Caco-2 (cell line): ENCODE results near the gene GALE. TPM values are rescaled to one million over a fixed set of nuclear protein-coding genes. Genes with fewer than 3 reads are reported as not detected.
A peak's percentile ranks its signal among the peaks of the same experiment; 100 is the strongest.

Experiments used
- BruUV-seq: library from RNA; stranded (reverse); fragments of 400-500 nt; replicated peaks from 2 replicates; lab custom pipeline; 2021; lab: Mats Ljungman, UMichigan
- CTCF ChIA-PET: fragments of 300-600 bp; sonication (Branson Sonifier 250); formaldehyde crosslinking; loops from one replicate; lab custom pipeline; 2022; ENCODE audit warnings: antibody characterized with exemption; lab: Charles Lee
- POLR2A ChIA-PET: fragments of 300-600 bp; sonication (Branson Sonifier 250); formaldehyde crosslinking; loops from one replicate; lab custom pipeline; 2022; ENCODE audit warnings: antibody characterized with exemption; lab: Charles Lee
- DNase-seq, 2 experiments: peaks; one replicate each; pipeline versions ENCODE4 v3.0.0 to v3.0.0-alpha.2; 2020 to 2022
- H3K27me3 ChIP-seq: replicated peaks from 2 replicates; pipeline ENCODE4 v1.6.0; 2011; ENCODE audit warnings: low read length; ENCODE audit not compliant: control insufficient read depth, insufficient read depth
- H3K36me3 ChIP-seq: 2 replicates; pipeline ENCODE4 v1.5.1; 2011; ENCODE audit warnings: low read length; ENCODE audit not compliant: control insufficient read depth, insufficient read depth
- H3K4me1 ChIP-seq: fragments of 250-450 bp; sonication (Bioruptor Pico); 2 replicates; pipeline ENCODE4 v1.5.1; 2020; ENCODE audit warnings: mild to moderate bottlenecking
- H3K4me3 ChIP-seq: 2 replicates; pipeline ENCODE4 v1.5.1; 2011; ENCODE audit warnings: low read depth, mild to moderate bottlenecking, control low read depth, low read length
- H3K9me3 ChIP-seq: fragments of 250-450 bp; sonication (Bioruptor Pico); 2 replicates; pipeline ENCODE4 v1.5.1; 2020; ENCODE audit warnings: mild to moderate bottlenecking, moderate library complexity
- H3K27ac Mint-ChIP-seq: one replicate; pipeline ENCODE4 v1.8.0; 2022; ENCODE audit warnings: mixed read lengths; ENCODE audit not compliant: unreplicated experiment
- H3K27me3 Mint-ChIP-seq: one replicate; pipeline ENCODE4 v1.8.0; 2022; ENCODE audit warnings: mixed read lengths; ENCODE audit not compliant: insufficient read depth, unreplicated experiment
- H3K36me3 Mint-ChIP-seq: one replicate; pipeline ENCODE4 v1.8.0; 2022; ENCODE audit warnings: mild to moderate bottlenecking, mixed read lengths; ENCODE audit not compliant: insufficient read depth, unreplicated experiment
- H3K4me1 Mint-ChIP-seq: one replicate; pipeline ENCODE4 v1.8.0; 2022; ENCODE audit warnings: low read depth, mixed read lengths; ENCODE audit not compliant: unreplicated experiment
- H3K4me3 Mint-ChIP-seq: one replicate; pipeline ENCODE4 v1.8.0; 2022; ENCODE audit warnings: mild to moderate bottlenecking, moderate library complexity, mixed read lengths; ENCODE audit not compliant: unreplicated experiment
- H3K9me3 Mint-ChIP-seq: one replicate; pipeline ENCODE4 v1.8.0; 2022; ENCODE audit warnings: mixed read lengths; ENCODE audit not compliant: unreplicated experiment
- CTCF ChIP-seq, 2 experiments: fragments of 200-600 bp in 1 of 2; IDR thresholded peaks; 1 replicate in 1 of 2; 2 replicates in 1 of 2; pipeline versions ENCODE4 v1.5.1 to v1.8.0; 2011 to 2022; ENCODE audit warnings: antibody characterized with exemption in 1 of 2, control low read depth in 1 of 2, inconsistent platforms in 1 of 2, low read depth in 1 of 2, low read length in 1 of 2, mild to moderate bottlenecking in 1 of 2, moderate library complexity in 1 of 2; ENCODE audit not compliant: insufficient read depth in 1 of 2, severe bottlenecking in 1 of 2, unreplicated experiment in 1 of 2
- intact Hi-C: fragments of 100-400 bp; cut with micrococcal nuclease; formaldehyde crosslinking; loops from one replicate; pipeline ENCODE4 v1.10.0; 2022; ENCODE audit not compliant: unreplicated experiment
- total RNA-seq: library from RNA; stranded (reverse); gene quantifications from 2 replicates; pipeline ENCODE4 v1.2.3, GENCODE V29; 2022

The GALE gene
- total RNA-seq, 1 experiment from 2014 or later: 51.6 TPM

- peaks cover 1% of the 10 kb centered on the region for H3K36me3 ChIP-seq
- no peaks in the 10 kb centered on the region for H3K9me3 Mint-ChIP-seq
- no peak overlapping the region for H3K27ac Mint-ChIP-seq
- ChIA-PET CTCF (interaction anchor here (0.5 to 0.6 kb wide), 2 partner anchors 77 to 96 kb away, joined by 3 to 5 read pairs; no protein-coding TSS in a partner anchor), POLR2A (interaction anchor here (0.5 kb wide), 2 partner anchors 22 to 60 kb away, joined by 3 to 5 read pairs; partner anchors contain the start of gene PITHD1)
- no peak for TF ChIP-seq CTCF (IDR thresholded peaks at IDR 0.05; ENCODE audit: insufficient read depth in 1 of 2, low read depth in 1 of 2, low read length in 1 of 2, severe bottlenecking in 1 of 2, unreplicated experiment in 1 of 2)
- peaks cover 86% of the 10 kb centered on the region for H3K36me3 Mint-ChIP-seq
- no peaks in the 10 kb centered on the region for H3K4me1 ChIP-seq
- intact Hi-C loops: no loop called here
- no peak overlapping the region for H3K4me3 Mint-ChIP-seq
- no peaks in the 10 kb centered on the region for H3K27me3 ChIP-seq
- H3K27me3 Mint-ChIP-seq: no peaks in the 10 kb centered on the region
- no peaks in the 10 kb centered on the region for H3K9me3 ChIP-seq
- no peak overlapping the region for H3K4me3 ChIP-seq
- no peaks in the 10 kb centered on the region for H3K4me1 Mint-ChIP-seq
- DNase-seq: no peak
- no TSS peak for BruUV-seq
Measured at GRCh38 chr1:23756676-23757075, 43.9 kb downstream of the GALE start.

GRCh38 chr1:23752909-23753308 is 47.6 kb downstream of the GALE start:
- CTCF ChIA-PET: no interaction called here
- DNase-seq: no peak
- no peaks in the 10 kb centered on the region for H3K9me3 ChIP-seq
- POLR2A ChIA-PET: no interaction called here
- H3K27me3 ChIP-seq: no peaks in the 10 kb centered on the region
- peaks cover 1% of the 10 kb centered on the region for H3K36me3 ChIP-seq
- no peaks in the 10 kb centered on the region for H3K4me1 Mint-ChIP-seq
- H3K4me1 ChIP-seq: no peaks in the 10 kb centered on the region
- intact Hi-C loops: no loop called here
- no peaks in the 10 kb centered on the region for H3K27me3 Mint-ChIP-seq
- no peak overlapping the region for H3K4me3 Mint-ChIP-seq
- no peaks in the 10 kb centered on the region for H3K9me3 Mint-ChIP-seq
- no peak for TF ChIP-seq CTCF (IDR thresholded peaks at IDR 0.05; ENCODE audit: insufficient read depth in 1 of 2, low read depth in 1 of 2, low read length in 1 of 2, severe bottlenecking in 1 of 2, unreplicated experiment in 1 of 2)
- H3K4me3 ChIP-seq: no peak overlapping the region
- peaks cover 74% of the 10 kb centered on the region for H3K36me3 Mint-ChIP-seq
- H3K27ac Mint-ChIP-seq: no peak overlapping the region
- BruUV-seq: no TSS peak

GRCh38 chr1:23751815-23752200 is 48.7 kb downstream of the GALE start:
- H3K36me3 Mint-ChIP-seq: peaks cover 65% of the 10 kb centered on the region
- no peaks in the 10 kb centered on the region for H3K27me3 Mint-ChIP-seq
- ChIA-PET CTCF (no interaction called here), POLR2A (no interaction called here)
- no TSS peak for BruUV-seq
- Histone ChIP-seq H3K4me1 (no peaks in the 10 kb centered on the region), H3K4me3 (no peak overlapping the region), H3K36me3 (peaks cover 1% of the 10 kb centered on the region), H3K27me3 (no peaks in the 10 kb centered on the region), H3K9me3 (no peaks in the 10 kb centered on the region)
- no peaks in the 10 kb centered on the region for H3K4me1 Mint-ChIP-seq
- H3K9me3 Mint-ChIP-seq: no peaks in the 10 kb centered on the region
- no peak for TF ChIP-seq CTCF (IDR thresholded peaks at IDR 0.05; ENCODE audit: insufficient read depth in 1 of 2, low read depth in 1 of 2, low read length in 1 of 2, severe bottlenecking in 1 of 2, unreplicated experiment in 1 of 2)
- intact Hi-C loops: loop anchor here (1.0 kb wide), 1 partner anchor 60 kb away; no protein-coding TSS in a partner anchor
- no peak overlapping the region for H3K4me3 Mint-ChIP-seq
- DNase-seq: no peak
- H3K27ac Mint-ChIP-seq: peak overlapping the region; percentile 45
